GM12865 (cell line): ENCODE data around the gene NYAP1.
A peak's percentile ranks its signal among the peaks of the same experiment; 100 is the strongest.
"Not testable (repeated sequence)": the region's sequence is repeated elsewhere in the genome, so short reads cannot be mapped to it uniquely, and the experiment has no call there.

ENCODE experiments used
- DNase-seq: peaks from one replicate; pipeline ENCODE4 v3.0.0; 2010; ENCODE audit warnings: low read depth
- H3K4me3 ChIP-seq: 2 replicates; pipeline ENCODE4 v1.5.1; 2011; ENCODE audit warnings: mild to moderate bottlenecking, low read depth, low read length, control low read depth
- CTCF ChIP-seq: IDR thresholded peaks from 2 replicates; pipeline ENCODE4 v1.5.1; 2011; ENCODE audit warnings: low read length, control low read depth, low read depth, inconsistent platforms; ENCODE audit not compliant: insufficient read depth; ENCODE audit errors: missing control alignments

NYAP1 gene

GRCh38 chr7:100493476-100494264 is 9.9 kb downstream of the NYAP1 start:
- peak; percentile 69 for DNase-seq
- peak overlapping the region; percentile 16 for H3K4me3 ChIP-seq
- no peak for TF ChIP-seq CTCF

DNA sequence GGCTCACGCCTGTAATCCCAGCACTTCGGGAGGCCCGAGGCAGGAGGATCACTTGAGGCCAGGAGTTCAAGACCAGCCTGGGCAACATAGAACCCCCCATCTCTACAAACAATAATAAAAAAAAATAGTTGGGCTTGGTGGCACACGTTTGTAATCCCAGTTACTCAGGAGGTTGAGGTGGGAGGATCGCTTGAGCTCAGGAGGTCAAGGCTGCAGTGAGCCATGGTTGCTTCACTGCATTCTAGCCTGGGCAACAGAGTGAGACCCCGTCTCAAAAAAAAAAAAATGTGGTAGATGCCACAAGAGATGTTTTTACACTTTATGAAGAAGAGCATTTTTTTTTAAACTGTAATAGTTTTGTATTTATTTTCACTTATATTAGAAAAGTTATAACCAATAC is 12.8 kb downstream of the NYAP1 start:
- TF ChIP-seq CTCF = no peak
- H3K4me3 ChIP-seq = no peak overlapping the region
- no peak for DNase-seq

DNA sequence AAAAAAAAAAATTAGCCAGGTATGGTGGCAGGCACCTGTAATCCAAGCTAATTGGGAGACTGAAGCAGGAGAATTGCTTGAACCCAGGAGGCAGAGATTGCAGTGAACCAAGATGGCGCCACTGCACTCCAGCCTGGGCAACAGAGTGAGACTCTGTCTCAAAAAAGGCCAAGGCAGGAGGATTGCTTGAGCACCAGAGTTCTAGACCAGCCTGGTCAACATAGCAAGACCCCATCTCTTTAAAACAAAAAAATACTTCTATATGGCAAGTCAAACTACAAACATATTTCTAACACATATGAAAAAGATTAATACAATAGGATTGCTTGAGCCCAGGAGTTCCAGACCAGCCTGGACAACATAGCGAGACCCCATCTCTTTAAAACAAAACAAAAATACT is 17.0 kb downstream of the NYAP1 start:
- H3K4me3 ChIP-seq, DNase-seq: not testable (repeated sequence)

DNA sequence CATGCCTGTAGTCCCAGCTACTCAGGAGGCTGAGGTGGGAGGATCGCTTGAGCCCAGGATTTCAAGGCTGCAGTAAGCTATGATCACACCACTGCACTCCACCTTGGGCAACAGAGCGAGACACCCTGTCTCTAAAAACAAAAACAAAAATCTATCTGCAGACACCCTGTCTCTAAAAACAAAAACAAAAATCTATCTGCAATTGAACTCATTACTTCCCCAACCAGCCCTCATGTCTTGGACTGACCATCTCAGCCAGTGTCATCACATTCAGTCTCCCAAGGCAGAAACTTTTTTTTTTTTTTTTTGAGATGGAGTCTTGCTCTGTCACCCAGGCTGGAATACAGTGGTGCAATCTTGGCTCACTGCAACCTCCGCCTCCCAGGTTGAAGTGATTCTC is 20.3 kb downstream of the NYAP1 start:
- not testable (repeated sequence) for DNase-seq, H3K4me3 ChIP-seq

DNA sequence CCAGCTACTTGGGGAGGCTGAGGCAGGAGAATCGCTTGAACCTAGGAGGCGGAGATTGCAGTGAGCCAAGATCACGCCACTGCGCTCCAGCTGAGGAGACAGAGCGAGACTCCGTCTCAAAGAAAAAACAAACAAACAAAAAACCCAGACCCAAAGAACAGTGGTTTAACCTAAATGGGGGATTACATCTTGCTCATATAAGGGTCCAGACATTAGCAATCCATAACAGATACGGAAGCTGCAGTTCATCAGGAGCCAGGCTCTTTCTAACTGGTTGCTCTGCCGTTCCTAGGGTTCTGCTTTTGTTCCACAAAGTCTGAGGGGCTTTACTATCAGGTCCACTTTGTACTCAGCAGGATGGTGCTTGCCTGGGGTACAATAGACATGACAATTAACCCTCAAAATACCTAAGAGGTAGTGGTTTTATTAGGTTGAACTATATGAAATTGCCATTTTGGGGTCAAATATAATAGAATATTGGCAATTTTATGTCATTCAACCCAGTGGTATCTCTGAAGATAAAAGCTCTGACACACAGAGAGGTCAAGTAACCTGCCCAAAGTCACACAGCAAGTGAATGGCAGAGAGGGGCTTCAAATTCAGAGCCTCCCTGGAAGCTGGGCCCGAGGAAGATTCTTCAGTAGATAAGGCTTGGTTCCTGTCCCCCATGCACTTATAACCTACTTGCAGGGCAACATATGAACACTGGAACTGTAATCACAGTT is 21.3 kb downstream of the NYAP1 start:
- no peak for DNase-seq
- H3K4me3 ChIP-seq = no peak overlapping the region
- TF ChIP-seq CTCF = no peak

DNA sequence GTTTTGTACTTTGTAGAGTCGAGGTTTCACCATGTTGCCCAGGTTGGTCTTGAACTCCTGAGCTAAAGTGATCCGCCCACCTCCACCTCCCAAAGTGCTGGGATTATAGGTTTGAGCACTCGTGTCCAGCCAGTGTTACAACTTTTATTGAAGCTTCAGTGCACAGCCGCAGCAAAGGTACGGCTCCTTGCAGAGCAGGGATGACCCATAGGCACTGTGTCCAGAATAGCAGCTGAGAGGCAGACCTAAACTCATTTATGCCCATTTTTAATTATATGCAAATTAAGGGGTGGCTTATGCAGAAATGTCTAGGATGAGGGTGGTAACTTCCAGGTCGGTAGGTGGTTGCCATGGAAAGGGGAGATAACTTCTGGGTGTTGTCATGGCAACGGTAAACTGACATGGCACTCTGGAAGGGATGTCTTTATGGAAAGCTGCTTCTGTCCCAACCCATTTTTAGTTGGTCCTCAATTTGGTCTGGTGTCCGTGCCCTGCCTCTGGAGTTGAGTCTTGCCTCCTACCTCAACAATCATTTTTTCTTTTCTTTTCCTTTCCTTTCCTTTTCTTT is 22.7 kb downstream of the NYAP1 start:
- DNase-seq = no peak
- H3K4me3 ChIP-seq = no peak overlapping the region
- no peak for TF ChIP-seq CTCF

- H3K4me3 ChIP-seq = no peak overlapping the region
- DNase-seq = no peak
- no peak for TF ChIP-seq CTCF
Observed at GRCh38 chr7:100509231-100509630, 25.5 kb downstream of the NYAP1 start.
